HL-60/S4 (cell line): ENCODE results near the gene CYP26B1.

ENCODE experiments used
- in situ Hi-C: fragments of 300-500 bp; cut with MboI; formaldehyde crosslinking; loops from 2 replicates; pipeline ENCODE4 v1.14.3; 2022; ENCODE audit warnings: low sequenced_read_pairs

Gene CYP26B1, protein sequence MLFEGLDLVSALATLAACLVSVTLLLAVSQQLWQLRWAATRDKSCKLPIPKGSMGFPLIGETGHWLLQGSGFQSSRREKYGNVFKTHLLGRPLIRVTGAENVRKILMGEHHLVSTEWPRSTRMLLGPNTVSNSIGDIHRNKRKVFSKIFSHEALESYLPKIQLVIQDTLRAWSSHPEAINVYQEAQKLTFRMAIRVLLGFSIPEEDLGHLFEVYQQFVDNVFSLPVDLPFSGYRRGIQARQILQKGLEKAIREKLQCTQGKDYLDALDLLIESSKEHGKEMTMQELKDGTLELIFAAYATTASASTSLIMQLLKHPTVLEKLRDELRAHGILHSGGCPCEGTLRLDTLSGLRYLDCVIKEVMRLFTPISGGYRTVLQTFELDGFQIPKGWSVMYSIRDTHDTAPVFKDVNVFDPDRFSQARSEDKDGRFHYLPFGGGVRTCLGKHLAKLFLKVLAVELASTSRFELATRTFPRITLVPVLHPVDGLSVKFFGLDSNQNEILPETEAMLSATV

DNA sequence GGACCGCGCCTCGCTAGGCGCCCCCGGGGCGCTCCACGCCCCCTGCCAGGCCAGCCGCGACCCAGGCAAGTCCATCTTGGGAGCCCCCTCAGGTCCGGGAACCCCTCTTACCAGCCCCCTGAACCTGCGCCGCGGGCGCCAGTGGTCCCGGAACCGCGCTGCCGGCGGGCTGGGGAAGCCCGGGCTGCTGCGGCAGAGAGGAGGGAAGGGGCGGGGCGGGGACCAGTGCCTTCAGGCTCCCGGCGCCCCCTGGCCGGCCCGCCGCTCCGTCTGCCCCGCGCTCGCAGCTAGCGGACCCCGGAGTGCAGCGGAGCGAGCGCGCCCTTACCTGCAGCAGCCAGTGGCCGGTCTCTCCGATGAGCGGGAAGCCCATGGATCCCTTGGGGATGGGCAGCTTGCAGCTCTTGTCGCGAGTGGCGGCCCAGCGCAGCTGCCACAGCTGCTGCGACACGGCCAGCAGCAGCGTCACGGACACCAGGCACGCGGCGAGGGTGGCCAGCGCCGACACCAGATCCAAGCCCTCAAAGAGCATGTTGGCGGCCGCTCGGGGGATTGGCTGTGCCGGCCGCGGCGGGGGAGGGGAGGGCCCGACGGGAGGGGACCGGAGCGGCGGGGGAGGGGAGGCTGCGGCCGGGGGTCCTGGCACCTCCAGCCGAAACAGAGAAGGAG lies at the start of gene CYP26B1:
CYP26B1 (minus strand) TSS at position 560 of the 669 bp plus-strand sequence; CDS start at position 532, 28 bp downstream.
- in situ Hi-C loops, result loop anchor here (25.0 kb wide), 1 partner anchor 585 kb away; no protein-coding TSS in a partner anchor

DNA sequence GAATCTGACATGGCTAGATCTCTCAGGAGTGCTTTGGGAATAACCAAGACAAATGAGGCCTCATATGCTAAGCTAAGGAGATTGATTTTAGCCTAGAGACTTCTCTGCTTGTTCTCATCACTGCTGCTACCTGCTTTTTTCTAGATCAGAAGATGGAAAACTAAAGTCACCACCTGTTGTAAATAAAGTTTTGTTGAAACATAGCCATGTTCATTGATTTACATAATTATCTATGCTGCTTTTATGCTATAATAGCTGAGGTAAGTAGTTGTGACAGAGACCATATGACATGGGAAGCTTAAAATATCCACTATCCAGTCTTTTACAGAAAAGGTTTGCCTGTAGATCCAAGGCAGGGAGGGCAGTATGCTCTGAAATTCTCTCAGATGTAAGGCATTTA lies 46.1 kb upstream of the CYP26B1 start:
- in situ Hi-C loops, result no loop called here

DNA sequence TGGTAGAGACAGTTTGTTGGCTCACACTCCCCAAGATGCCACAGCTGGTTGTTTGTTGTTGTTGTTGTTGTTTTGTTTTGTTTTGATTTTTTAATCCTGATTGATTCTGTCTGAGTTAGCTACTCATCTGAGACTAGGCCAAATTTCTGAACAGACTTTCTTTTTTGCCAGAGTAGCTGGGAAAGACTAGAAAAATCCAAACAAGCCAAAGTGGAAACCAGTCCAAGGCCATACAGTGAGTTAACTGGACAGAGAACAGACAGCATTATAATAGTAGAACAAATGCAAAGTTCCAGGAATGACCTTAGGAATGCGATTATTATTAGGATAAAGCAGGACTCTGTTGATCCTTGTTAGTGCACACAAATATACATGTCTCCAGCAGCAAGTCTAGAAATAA lies 43.8 kb upstream of the CYP26B1 start:
- in situ Hi-C loops, result no loop called here

DNA sequence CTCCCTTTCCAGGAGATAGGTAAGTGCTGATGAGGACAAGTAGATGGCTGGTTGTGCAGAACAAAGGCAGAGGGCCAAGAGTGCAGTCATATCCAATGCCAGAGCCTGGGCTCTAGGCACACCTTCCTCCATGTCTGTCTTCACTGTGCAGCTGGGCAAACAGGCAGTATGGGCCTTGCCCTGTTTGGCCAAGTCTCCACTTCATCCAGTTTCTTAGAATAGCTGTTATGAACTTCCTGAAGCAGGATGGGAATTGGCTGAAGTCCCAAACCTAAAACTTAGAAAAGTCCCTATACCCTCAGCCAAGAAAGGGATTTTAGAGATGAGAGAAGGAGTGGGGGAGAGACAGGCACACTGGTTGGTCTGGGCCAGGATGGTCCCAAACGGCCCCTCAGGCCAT lies 37.5 kb upstream of the CYP26B1 start:
- in situ Hi-C loops, result no loop called here

DNA sequence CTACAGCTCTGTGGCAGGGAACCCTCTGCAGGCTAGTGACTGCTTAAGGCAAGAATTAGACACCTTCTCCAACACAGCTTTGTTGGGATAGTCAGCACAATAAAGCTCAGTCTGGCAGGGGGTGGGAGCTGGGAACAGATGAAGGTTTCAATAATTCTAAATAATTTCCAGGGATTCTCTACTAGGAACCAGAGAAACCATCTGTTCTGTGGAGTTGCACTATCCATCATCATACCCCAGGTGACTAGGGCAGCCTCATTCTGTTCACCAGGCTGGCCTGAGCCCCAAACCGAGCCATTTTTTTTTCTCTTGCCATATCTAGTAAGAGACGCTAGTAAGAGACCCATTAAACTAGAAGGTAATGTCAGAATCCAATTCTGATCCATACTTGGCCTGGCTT lies 35.8 kb upstream of the CYP26B1 start:
- in situ Hi-C loops, result no loop called here

DNA sequence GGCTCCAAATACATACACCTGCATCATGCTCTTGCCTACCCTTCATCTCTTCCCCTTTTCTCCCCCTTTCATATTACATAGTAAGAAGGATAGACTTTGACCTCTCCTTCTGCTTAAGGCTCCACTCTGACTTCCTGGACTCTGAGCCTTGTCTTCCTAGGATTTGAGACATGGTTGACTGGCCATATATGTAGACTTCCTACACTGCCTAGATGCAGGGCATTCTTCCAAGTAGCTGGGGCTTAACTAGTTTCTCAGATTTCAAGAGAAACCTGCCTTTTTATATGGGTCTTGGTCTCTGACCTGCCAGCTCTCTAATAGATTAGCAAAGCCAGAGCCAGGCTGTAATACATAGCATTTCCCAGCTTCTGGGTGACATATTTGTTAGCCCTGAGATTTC lies 35.4 kb upstream of the CYP26B1 start:
- in situ Hi-C loops, result no loop called here

DNA sequence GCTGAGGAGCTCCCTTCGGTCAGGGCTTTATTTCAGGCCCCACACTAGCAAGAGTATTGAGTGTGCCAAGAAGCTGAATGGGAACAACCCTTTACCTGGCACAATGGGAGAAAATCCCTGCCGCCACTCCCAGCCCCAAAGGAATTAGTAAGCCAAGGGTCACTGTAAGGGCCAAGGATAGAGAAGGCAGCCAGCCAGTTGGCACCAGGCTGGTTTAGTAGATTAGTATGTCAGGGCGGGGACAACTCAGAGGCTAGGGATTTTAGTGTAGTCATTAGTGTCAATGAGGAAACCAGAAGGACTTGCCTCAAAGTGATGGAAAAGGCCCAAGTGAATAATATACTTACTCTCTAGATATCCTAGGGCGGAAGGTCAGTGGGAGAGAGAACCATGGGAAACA lies 34.9 kb upstream of the CYP26B1 start:
- in situ Hi-C loops, result no loop called here

DNA sequence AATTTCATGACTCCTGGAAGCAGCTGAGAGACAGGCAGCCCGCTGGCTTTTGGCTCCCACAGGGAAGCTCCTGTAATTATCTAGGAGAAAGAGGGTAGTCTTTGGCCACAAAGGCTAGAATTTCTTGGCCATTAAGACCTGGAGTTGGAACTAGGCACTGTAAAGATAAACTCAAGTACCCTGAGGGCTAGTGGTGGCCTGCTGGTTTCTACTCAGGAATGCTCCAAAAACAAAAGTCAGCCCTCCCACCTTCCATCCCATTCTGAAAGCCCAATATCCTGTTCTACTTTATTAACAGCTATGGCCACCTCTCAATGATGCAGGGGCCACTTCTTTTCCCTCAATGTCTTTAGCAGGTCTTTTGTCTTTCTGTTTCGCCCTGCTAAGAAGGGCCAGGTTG lies 34.0 kb upstream of the CYP26B1 start:
- in situ Hi-C loops, result no loop called here

DNA sequence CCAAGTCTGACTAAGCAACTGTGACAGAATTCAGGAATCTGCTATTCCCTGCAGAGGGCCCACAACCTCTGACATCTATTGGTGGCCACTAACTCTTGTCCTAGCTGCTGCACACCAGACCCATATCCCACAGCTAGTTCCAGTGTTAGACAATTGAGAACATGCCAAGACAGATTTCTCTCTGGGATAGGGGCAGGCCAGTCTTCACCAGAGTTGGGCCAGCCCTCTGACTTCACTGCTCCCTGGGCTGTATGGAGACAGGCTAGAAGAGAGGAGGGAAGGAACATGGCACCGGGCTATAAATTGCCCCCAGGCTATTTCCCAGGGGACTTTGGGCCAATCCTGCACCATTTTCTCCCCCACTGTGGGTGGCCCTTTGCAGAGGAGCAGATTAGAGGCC lies 32.7 kb upstream of the CYP26B1 start:
- in situ Hi-C loops, result no loop called here

DNA sequence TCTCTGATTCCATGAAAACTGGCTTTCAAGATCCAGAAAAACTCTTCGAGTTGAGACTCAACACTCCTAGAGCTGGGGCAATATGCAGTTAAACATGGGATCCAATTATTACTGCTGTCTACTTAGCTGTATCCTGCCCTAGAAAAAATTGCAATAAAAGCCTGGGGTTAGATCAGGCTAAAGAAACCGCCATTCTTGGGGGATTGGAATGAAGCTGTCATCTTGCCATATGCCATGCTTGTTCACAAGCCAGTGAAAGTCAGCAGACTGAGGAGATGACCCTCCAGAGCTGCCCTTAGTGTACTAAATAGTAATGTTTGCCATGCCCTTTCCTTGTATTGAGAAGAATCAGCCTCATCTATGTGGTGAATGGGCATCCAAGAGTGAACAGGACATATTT lies 30.9 kb upstream of the CYP26B1 start:
- in situ Hi-C loops, result no loop called here

DNA sequence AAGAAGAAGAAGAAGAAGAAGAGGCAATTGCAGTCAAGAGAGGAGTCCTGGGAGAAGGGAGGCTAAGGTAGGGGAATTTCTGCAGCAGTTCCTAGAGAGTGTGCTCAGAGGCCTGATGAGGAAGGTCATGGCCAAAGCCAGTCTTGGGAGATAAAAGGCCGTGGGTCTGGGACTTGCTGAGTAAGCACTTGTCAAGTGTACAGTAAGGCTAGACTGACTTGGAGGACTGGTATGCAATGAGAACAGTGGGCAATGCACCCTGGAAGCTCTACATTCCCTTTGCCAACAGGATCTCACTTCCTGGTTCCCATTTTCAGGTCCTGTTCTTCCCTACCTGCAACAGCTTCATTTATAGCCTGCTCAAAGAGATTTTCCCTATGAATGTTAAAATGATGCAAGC lies 28.6 kb upstream of the CYP26B1 start:
- in situ Hi-C loops, result no loop called here

DNA sequence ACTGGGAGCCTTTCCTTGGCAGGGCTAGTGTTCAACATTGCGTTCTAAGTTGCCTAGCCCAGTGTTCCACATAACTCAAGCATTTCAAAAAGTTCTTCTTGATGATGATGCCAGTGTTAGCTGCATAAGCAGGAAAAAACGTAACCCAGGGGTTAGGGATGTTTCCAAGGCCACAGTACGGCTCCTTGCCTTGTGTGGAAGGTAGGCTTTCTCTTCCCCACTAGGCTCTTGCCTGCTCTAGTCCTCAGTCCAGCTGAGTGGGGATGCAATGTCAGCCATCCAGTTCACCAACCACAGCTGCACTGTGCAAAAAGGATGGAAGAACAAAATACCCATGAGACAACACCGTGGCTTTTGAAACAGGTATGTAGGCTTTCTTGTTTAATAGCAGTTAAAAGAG lies 28.0 kb upstream of the CYP26B1 start:
- in situ Hi-C loops, result no loop called here

DNA sequence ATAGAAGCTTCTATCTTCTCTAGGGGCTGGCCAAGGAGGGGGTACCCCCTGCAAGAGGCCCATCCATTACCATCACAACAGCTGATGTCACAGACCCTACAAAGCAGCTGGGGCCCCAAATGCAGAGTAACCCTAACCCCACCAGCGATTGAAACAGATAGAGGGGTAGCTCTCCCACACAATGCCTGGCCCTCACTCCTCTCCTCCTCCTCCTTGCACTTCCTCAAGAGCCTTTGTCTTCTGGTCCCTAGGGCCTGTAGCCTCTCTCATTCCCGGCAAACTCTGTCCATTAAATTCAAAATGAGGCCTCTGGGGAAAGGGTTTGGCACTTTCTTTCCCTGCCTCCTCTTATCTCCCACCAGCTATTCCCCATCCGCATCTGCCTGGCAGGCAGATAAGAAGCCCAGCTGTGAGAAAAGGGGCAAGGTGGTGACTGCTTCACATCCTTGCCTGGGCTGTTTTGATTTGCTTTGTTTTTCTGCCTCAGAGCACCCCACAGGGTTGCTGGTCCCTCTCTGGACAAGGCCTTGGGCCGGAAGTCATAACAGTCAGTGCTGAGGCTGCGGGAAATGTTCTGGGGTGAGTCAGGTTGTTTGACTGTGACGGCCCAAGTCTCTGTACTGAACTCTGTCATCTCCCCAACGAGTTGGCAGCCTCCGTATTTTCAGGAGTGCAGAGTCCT lies 26.1 kb upstream of the CYP26B1 start:
- in situ Hi-C loops, result no loop called here

DNA sequence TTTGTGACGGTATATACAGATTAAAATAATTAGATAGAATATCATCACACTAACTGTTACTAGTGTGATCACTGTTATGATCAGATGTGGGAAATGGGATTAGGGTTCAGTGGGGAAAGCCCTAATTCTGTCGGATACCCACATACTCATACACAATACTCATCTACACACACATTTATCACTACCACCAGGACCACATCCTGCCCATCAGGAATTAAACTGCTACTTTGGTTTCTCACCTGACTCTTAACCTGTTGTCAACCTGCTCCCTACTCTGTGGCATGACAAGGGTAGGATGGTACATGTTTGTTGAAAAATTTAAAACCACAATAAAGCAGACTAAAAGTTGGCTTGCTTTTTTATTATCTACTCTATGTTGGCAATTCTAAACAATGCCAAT lies 24.8 kb upstream of the CYP26B1 start:
- in situ Hi-C loops, result no loop called here

DNA sequence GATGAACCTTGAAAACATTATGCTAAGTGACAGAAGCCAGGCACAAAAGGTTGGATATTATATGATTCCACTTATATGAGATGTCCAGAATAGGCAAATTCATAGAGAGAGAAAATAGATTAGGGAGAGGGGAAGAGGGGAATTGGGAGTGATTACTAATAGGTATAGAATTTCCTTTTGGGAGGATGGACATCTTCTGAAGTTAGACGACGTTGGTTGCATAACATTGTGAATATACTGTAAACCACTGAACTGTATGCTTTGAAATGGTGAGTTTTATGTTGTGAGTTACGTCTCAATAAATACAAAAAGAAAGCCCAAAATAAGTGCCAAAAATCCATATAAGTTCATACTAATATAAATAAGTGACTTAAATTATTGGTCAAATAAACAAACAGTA lies 18.6 kb upstream of the CYP26B1 start:
- in situ Hi-C loops, result no loop called here

DNA sequence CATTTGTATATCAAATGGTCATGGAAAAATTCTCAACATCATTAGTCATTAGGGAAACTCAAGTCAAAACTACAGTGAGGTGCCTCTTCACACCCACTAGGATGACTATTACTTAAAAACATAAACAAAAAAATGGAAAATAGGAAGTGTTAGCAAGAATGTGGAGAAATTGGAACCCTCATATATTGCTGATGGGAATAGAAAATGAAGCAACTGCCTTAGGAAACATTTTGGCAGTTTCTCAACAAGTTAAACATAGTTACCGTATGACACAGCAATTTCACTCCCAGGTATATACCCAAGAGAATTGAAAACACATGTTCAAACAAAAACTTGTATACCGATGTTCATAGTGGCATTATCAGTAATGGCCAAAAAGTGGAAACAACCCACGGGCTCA lies 18.1 kb upstream of the CYP26B1 start:
- in situ Hi-C loops, result no loop called here

DNA sequence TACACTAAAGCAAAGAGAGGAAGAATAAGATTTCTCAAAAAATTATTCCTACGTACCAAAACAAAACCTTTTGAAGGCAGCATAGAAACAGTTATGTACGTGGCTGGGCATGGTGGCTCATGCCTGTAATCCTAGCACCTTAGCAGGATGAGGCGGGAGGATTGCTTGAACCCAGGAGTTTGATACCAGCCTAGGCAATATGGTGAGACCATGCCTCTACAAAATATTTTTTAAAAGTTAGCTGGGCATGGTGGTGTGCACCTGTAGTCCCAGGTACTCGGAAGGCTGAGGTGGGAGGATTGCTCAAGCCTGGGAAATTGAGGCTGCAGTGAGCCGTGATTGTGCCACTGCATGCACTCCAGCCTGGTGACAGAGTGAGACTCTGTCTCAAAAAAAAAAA lies 14.9 kb upstream of the CYP26B1 start:
- in situ Hi-C loops, result no loop called here

DNA sequence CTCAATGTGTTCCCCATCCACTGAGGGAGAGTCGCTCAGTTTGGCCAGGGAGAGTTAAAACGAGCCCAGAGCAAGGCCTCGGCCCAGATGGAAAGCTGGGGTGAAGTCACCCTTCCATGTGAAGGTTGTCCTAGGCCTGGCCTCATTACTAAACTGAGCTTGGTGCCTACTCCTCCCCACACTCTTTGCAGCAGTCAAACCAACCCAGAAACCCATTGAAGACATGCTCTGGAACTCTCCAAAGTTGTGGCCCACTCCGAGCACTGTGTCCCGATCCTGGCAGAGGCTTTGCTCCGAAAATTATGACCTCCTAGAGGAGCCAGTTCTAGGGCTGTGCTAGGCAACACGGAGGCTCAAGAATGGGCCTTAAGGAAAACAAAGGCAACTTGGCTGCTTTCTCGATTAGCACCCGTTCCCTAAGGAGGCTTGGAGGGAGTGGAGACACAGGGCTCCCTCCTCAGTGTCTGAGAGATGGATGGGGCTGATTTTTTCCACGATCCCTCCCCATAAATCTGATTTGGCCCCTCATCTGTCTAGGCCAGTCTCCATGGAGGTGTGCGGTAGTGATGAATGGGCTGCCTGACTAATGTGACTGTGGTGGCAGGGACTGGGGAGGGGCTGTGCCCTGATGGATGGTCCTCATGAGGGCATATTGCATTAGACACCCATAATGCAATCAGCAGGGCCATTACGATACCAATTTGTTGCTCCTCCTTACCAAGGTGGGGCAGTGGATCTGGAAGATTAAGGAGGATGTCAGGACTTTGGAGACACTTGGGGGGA lies 11.7 kb upstream of the CYP26B1 start:
- in situ Hi-C loops, result no loop called here

DNA sequence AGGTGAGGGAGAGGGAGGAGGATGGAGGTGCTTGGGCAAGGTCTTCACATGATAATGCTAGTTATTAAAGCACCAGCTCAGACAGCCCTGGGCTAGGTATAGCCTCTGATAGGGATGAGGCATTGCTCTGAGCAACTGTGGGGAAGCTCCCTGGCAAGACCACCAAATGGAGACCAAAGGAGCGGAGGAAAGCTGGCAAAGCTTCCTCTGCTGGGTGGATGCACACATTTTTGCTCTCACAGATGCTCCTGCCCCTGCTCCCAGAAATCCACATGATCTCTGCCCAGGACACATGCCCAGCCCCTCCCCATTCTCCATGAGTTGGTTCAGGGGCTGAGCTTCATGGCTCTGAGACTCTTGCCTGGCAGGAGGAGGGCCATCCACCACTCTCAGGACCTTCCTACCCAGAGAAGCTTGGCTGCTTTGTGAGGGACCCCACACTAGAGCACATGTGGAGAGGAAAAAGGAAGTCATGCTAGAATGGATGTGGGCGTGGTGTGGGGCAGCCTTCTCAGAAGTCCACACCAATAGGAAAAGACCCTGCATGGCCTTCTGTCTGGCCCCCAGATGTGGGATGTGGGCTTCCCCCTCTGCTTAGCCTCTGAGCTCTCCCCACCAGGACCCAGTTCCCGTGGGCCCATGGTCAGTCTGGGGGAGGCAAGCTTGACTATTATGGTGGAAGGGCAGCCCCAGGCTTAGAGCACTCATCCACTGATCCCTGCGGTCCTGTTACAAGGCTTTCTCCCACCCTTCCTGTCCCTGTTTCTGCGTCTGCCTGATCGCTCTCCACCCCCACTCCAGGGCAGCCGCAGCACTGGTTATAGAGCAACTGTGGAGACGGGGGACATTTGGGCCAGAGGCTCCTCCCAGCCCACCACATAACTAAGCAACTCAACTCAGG lies 10.5 kb upstream of the CYP26B1 start:
- in situ Hi-C loops, result no loop called here

DNA sequence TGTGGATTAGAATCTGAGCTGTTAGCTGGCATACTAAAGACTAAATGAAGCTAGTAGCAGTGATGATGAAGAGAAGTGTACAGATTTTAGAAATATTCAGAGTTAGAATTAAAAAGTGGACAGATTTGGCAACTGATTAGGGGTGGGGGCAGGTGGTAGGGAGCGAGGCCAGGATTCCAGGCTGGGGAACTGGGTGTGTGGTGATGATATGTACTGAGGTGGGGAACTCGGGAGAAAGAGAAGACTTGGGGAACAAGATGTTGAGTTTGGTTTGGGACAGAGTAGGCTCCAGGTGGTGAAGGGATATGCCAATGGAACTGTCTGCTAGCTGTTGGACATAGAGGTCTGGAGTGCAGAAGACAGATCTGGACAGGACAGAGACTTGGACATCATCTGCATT lies 9.2 kb upstream of the CYP26B1 start:
- in situ Hi-C loops, result no loop called here
